Measurements from ENCODE around the gene ALDH4A1.

DNA sequence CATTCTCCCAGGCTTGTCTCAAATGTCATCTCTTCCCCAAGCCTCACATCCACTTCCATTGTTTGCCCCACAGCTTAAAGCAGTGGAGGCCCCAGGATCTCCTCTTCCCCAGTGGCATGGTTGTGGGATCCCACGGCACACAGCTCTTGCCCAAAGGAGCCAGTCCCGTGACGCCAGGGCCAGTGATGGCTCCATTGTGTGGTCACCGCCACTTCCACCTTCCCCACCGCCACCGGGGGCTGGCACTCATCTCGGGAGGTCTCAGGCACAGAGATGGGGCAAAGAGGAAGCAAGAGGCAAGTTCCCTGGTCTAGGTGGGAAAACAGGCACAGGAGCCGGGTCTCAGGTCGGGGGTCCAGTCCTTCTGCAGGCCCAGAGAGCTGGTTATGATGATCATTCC lies 22.9 kb upstream of the ALDH4A1 start:
- TF ChIP-seq, protein P1, sequence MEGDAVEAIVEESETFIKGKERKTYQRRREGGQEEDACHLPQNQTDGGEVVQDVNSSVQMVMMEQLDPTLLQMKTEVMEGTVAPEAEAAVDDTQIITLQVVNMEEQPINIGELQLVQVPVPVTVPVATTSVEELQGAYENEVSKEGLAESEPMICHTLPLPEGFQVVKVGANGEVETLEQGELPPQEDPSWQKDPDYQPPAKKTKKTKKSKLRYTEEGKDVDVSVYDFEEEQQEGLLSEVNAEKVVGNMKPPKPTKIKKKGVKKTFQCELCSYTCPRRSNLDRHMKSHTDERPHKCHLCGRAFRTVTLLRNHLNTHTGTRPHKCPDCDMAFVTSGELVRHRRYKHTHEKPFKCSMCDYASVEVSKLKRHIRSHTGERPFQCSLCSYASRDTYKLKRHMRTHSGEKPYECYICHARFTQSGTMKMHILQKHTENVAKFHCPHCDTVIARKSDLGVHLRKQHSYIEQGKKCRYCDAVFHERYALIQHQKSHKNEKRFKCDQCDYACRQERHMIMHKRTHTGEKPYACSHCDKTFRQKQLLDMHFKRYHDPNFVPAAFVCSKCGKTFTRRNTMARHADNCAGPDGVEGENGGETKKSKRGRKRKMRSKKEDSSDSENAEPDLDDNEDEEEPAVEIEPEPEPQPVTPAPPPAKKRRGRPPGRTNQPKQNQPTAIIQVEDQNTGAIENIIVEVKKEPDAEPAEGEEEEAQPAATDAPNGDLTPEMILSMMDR (IDR thresholded peaks at IDR 0.05): no peak
- TF ChIP-seq EP300 (IDR thresholded peaks at IDR 0.05) (no peak), POLR2AphosphoS5 (IDR thresholded peaks at IDR 0.05) (no peak)

Measured in esophagus muscularis mucosa (tissue), 4 donors.